Astrocyte (in vitro differentiated cells and primary cell): ENCODE data around the gene ARL6IP5. TPM values are rescaled to one million over a fixed set of nuclear protein-coding genes. Genes with fewer than 3 reads are reported as not detected.

Source experiments
- microRNA-seq: library from miRNA; unstranded; fragments of <30 nt; microRNA quantifications from one replicate; pipeline ENCODE4 v1.2.0, GENCODE V29; 2020
- total RNA-seq: library from RNA; stranded (reverse); gene quantifications from 2 replicates; pipeline ENCODE4 v1.2.1, GENCODE V29; 2021

Gene ARL6IP5
- total RNA-seq, 1 donor from 2014 or later, result 160 TPM

Small RNA genes within 50 kb of the gene (microRNA-seq; reads per million reads assigned to microRNA genes)
- gene MIR3136, result 1.6 reads per million

Other genes with a start within 250 kb of the ARL6IP5 start
- gene TAFA4, start 152.4 kb upstream of the ARL6IP5 start, total RNA-seq, result not detected in 2 replicates
- 32.3 and 35.2 TPM in 2 replicates for gene EOGT, start 71.3 kb upstream of the ARL6IP5 start, total RNA-seq
- 46.0 and 46.8 TPM in 2 replicates for gene TMF1, start 32.6 kb upstream of the ARL6IP5 start, total RNA-seq
- 73.4 and 79.2 TPM in 2 replicates for gene UBA3, start 4.6 kb upstream of the ARL6IP5 start, total RNA-seq
- gene LMOD3, start 37.7 kb downstream of the ARL6IP5 start, total RNA-seq, result 0.07 TPM in 1 of 2 replicates, not detected in the other